MG63 (cell line): ENCODE measurements around the gene EEFSEC. TPM values are rescaled to one million over a fixed set of nuclear protein-coding genes. Genes with fewer than 3 reads are reported as not detected.

Experiments used
- DNase-seq: peaks from one replicate; pipeline ENCODE4 v3.0.0-alpha.2; 2020
- H3K27me3 ChIP-seq: fragments of 250-450 bp; sonication (Bioruptor Pico); 2 replicates; pipeline ENCODE4 v1.5.1; 2020; ENCODE audit warnings: mild to moderate bottlenecking, moderate library complexity
- H3K36me3 ChIP-seq: fragments of 250-450 bp; sonication (Bioruptor Pico); 2 replicates; pipeline ENCODE4 v1.5.1; 2020; ENCODE audit warnings: mild to moderate bottlenecking, moderate library complexity
- H3K4me3 ChIP-seq: fragments of 250-450 bp; sonication (Bioruptor Pico); 2 replicates; pipeline ENCODE4 v1.5.1; 2020; ENCODE audit warnings: mild to moderate bottlenecking, moderate library complexity
- H3K9me3 ChIP-seq: fragments of 250-450 bp; sonication (Bioruptor Pico); 2 replicates; pipeline ENCODE4 v1.5.1; 2020; ENCODE audit warnings: mild to moderate bottlenecking, moderate library complexity
- total RNA-seq: library from RNA; depleted of rRNA; stranded (reverse); fragments of >200 nt; shearing (Covaris generic); gene quantifications from 2 replicates; pipeline ENCODE4 v1.2.3, GENCODE V29; 2014; ENCODE audit warnings: low replicate concordance

Gene EEFSEC
- total RNA-seq, 1 experiment from 2014 or later, result 6.8 TPM

- no peaks in the 10 kb centered on the region for H3K27me3 ChIP-seq
- DNase-seq, result no peak
- no peaks in the 10 kb centered on the region for H3K36me3 ChIP-seq
- H3K9me3 ChIP-seq, result no peaks in the 10 kb centered on the region
- H3K4me3 ChIP-seq, result no peak overlapping the region
Measured at GRCh38 chr3:128317698-128318231, 164.5 kb downstream of the EEFSEC start.

DNA sequence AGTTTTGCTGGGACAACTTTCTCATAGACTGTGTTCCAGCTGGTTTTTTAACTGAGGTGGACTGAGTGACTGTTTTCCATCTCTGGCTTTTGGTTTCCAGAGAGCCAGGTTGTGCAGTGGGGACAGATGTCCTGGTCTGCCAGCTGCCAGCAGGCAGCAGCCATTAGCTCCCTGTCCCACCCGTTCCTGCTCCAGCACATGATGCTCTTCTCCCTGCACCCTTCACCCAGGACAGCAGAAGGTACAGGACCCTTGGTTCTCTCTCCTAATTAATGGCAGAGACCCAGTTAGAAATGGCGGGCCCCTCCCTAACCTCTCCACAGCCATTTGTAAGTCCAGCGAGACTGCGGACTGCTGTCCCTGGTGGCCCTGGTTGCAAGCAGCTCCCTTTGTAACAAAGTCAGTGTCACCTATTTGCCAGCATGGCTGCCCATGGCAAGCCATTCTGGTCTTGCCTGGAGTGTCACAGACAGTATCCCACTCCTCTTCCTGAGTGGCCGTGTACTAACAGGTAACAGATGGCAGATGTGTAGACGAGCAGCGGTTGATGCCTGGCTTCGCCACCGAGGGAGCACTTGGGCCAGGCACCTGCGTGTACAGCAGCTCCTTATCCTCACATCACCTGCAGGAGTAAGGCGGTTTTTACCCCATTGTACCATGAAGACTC lies 165.1 kb downstream of the EEFSEC start:
- no peak for DNase-seq
- Histone ChIP-seq H3K4me3 (no peak overlapping the region), H3K9me3 (no peaks in the 10 kb centered on the region), H3K36me3 (no peaks in the 10 kb centered on the region), H3K27me3 (no peaks in the 10 kb centered on the region)

DNA sequence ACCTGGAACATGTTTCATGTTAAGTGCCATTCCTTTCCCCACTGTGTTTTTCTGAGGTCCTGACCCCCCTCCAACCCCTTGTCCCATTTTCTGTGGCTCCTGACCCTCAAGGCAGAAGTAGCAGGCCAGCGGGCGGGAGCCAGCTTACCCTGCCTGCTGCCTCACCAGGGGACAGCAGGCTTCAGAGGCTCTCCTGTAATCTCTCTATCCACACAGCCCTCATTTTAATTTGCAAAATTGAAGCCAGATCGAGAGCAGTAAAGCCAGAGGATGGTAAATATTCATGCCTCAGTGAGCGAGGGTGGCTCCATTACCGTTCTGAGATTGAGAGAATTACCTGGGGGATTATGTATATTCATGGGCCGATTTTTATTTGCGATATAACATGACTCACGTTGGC lies 165.8 kb downstream of the EEFSEC start:
- Histone ChIP-seq H3K27me3 (no peaks in the 10 kb centered on the region), H3K9me3 (no peaks in the 10 kb centered on the region), H3K36me3 (no peaks in the 10 kb centered on the region), H3K4me3 (no peak overlapping the region)
- no peak for DNase-seq

DNA sequence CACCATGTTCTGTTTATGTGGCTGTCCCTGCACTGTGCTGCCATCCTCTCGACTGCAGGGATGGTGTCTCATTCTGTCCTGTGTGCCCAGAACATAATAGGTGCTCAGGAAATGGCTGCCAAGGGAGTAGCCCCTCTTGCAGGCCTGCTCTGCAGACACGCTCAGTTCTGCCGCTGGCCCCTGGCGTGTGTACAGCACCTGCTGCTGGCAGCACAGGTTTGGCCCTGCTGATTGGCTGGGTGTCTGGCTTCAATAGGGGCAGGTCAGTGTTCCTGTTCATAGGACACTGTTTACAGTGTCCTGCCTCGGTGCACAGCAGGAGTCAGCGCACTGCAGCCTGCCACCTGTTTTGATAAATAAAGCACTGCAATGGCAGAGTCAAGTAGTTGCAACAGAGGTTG lies 166.5 kb downstream of the EEFSEC start:
- H3K4me3 ChIP-seq, result no peak overlapping the region
- DNase-seq, result no peak
- no peaks in the 10 kb centered on the region for H3K27me3 ChIP-seq
- H3K9me3 ChIP-seq, result no peaks in the 10 kb centered on the region
- H3K36me3 ChIP-seq, result no peaks in the 10 kb centered on the region

DNA sequence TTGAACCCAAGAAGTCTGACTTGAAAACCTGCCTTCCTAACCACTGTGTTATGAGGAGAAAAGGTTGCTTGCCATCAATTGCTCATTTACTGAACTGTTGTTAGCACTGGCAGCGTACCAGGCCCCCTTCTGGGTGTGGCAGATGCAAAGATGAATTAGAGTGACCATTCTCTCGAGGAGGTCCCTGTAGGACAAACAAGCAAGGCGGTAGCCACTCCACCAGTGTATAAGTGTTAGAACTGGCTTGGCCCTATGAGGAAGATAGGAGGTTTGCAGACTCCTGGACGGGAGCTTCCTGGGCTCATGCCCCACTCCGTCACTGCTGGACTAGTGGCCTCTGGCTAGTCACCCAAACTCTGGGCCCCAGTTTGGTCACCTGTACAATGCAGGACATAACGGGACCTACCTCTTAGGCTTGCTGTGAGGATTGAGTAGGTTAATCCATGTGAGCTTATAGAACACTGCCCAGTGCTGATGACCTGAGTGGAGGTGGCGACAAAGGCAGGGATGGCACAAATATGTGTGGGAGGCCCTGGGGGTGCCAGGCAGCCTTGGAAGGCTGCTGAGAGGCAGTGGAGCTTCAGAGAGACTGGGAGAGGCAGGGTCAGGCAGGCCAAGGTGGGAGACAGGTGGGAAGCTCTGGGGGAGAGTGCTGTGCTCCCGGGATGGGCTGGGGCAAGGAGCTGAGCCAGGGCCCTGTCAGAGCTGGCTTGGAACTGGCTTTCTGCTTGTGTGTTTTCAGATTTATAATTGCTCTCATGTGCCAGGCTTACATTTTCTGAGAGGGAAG lies 167.5 kb downstream of the EEFSEC start:
- no peaks in the 10 kb centered on the region for H3K36me3 ChIP-seq
- H3K9me3 ChIP-seq, result no peaks in the 10 kb centered on the region
- H3K27me3 ChIP-seq, result no peaks in the 10 kb centered on the region
- no peak for DNase-seq
- H3K4me3 ChIP-seq, result no peak overlapping the region

- no peak for DNase-seq
- Histone ChIP-seq H3K4me3 (no peak overlapping the region), H3K36me3 (no peaks in the 10 kb centered on the region), H3K27me3 (no peaks in the 10 kb centered on the region), H3K9me3 (no peaks in the 10 kb centered on the region)
Measured at GRCh38 chr3:128321418-128321817, 168.1 kb downstream of the EEFSEC start.

- H3K4me3 ChIP-seq, result no peak overlapping the region
- no peaks in the 10 kb centered on the region for H3K27me3 ChIP-seq
- no peaks in the 10 kb centered on the region for H3K36me3 ChIP-seq
- DNase-seq, result peak; percentile 28
- no peaks in the 10 kb centered on the region for H3K9me3 ChIP-seq
Measured at GRCh38 chr3:128322030-128323022, 169.0 kb downstream of the EEFSEC start.

DNA sequence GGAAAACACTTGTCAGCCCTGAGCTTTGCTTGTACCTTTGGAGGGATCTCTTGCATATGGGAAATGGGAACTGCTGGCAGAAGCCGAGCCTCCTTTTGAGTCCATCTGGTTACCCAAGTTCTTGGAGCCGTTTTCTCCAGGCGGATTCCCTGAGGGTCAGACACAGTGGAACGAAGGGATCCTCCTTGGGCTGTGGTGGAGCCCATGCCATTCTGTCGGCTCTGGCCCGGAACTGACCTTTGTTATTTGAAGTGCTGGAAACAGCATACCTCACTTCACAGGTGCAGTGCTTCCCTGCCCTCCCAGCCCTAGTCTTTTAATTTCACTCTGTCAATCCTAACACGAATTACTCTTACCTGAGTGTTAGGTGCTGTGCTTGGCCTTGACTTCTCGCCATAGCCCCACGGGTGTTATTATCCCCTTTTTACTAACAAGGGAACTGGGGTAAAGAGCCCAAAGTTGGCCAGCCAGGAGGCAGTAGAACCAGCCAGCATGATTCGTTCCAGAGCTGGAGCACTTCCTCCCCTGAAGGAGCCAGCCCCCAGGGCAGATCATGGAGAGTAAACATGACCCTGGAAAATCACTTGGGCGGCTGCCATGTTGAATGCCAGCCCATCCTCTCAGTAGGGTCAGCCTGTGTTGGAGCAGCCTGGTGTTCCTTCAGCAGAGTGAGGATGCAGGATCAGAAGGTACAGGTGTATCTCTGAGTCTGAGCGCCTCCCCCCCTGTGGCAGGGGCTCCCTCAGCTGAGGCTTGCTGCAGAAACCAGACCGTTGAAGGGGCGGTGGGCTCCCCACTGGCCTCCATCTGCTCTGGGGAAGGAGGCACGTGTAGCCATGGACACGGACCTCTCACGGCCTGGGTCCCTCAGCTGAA lies 170.2 kb downstream of the EEFSEC start:
- H3K36me3 ChIP-seq, result no peaks in the 10 kb centered on the region
- H3K4me3 ChIP-seq, result no peak overlapping the region
- H3K27me3 ChIP-seq, result no peaks in the 10 kb centered on the region
- peak; percentile 59 for DNase-seq
- H3K9me3 ChIP-seq, result no peaks in the 10 kb centered on the region

DNA sequence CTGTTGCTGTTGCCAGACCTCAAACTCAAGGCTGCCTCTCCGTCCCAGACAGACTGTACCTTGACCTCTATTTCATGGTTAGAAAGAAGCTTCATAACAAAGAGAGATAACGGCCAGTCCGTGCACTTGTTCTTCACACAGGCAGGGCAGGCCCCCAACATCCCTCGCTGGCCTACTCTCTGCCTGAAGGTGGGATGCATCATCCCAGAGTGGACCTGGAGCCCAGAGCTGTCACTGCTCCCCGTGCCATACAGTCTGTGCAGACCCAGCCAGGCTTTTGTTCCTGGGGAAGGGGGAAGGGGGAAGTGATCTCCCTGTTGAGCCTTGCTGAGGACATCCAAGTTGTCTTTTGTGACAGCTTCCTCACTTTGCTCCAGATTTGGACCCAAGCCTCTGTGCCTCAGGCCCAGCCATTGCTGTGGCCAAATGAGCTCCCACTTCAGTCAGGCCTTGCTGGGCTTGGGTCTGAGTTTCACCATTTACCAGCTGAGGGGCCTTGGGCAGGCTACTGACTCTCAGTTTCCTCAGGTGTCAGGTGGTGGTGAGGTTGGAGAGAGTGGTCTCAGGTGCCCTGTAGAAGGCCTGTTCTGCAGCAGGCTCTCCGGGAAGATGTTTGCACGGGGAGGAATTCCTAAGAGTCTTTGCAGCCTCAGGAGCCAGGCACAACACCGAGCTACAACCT lies 171.8 kb downstream of the EEFSEC start:
- no peak for DNase-seq
- no peaks in the 10 kb centered on the region for H3K27me3 ChIP-seq
- H3K36me3 ChIP-seq, result no peaks in the 10 kb centered on the region
- H3K4me3 ChIP-seq, result no peak overlapping the region
- no peaks in the 10 kb centered on the region for H3K9me3 ChIP-seq

GRCh38 chr3:128326051-128326823 lies 173.0 kb downstream of the EEFSEC start:
- Histone ChIP-seq H3K4me3 (no peak overlapping the region), H3K9me3 (no peaks in the 10 kb centered on the region), H3K27me3 (no peaks in the 10 kb centered on the region), H3K36me3 (no peaks in the 10 kb centered on the region)
- DNase-seq, result no peak

DNA sequence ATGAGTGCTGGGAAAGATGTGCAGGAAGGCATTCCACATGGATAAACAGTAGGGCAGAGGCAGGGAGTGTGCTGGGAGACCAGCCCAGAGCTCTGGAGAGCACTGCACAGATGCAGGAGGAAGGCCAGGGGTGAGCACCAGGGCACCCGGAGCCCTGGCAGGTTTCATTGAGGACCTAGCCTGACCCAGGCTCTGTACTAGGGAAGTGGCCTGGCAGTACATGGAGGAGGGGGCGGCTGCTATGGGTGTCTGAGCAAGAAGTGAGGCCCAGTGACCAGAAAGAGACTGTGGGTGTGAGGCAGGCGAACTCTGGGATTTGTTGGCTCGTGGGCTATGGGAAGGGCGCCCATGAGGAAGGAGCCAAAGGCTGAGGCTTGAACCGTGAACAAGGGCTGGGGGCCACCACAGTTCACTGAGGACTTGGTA lies 174.3 kb downstream of the EEFSEC start:
- peak; percentile 41 for DNase-seq
- Histone ChIP-seq H3K27me3 (no peaks in the 10 kb centered on the region), H3K4me3 (no peak overlapping the region), H3K36me3 (no peaks in the 10 kb centered on the region), H3K9me3 (no peaks in the 10 kb centered on the region)

DNA sequence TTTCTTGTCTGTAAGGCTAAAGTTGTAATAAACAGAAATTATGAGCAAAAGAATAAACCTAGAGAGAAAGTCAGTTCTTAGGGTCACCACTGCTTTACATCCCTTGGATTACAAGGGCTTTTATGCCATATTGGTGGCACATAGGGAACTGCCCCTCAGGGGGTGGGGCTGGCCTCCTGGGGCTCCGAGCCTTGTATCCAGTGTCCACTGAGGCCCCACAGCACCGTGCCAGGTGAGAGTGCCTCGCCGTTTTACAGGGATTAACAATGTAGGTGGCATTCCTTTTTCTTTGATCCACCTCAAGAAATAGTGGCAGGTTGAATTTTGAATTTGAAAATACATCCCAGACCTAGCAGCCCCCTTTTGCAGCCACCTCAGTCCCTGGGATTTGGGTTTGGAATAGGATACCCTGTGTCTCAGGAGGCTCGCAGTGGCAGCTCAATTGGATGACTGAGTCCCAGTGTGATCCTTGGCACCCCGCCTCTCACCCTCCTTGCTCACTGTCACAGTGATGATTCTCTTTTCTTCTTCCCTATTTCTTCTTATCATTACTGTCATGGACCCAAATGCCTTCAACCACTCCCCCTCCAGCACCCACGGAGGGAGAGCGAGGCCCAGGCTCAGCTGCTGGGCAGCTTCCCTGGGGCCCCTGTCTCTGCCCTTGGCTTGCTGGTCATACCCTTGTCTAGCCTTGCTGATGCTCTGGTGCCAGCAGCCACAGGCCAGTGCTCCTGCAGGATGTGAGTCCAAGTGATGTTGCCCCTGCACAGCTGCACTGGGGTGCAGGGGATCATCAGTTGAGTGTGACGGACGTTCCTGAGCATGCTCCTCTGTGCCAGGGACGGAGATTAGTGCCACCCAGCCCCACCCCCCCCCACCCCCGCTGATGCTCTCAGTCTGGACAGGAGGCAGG lies 175.5 kb downstream of the EEFSEC start:
- H3K4me3 ChIP-seq, result no peak overlapping the region
- H3K9me3 ChIP-seq, result no peaks in the 10 kb centered on the region
- no peak for DNase-seq
- H3K27me3 ChIP-seq, result no peaks in the 10 kb centered on the region
- H3K36me3 ChIP-seq, result no peaks in the 10 kb centered on the region

- no peak for DNase-seq
- Histone ChIP-seq H3K4me3 (no peak overlapping the region), H3K9me3 (no peaks in the 10 kb centered on the region), H3K36me3 (no peaks in the 10 kb centered on the region), H3K27me3 (no peaks in the 10 kb centered on the region)
Measured at GRCh38 chr3:128329491-128330213, 176.4 kb downstream of the EEFSEC start.
